MM.1S (cell line): ENCODE results near the gene SLC44A1.

ENCODE experiments used
- DNase-seq: peaks from one replicate; pipeline ENCODE4 v3.0.0-alpha.2; 2015
- H2AFZ ChIP-seq: fragments of 300-600 bp; sonication (generic); 2 replicates; pipeline ENCODE4 v1.6.0; 2016; ENCODE audit warnings: antibody characterized with exemption, low read length
- H3F3A ChIP-seq: fragments of 300-600 bp; sonication (generic); 2 replicates; pipeline ENCODE4 v1.6.1; 2016; ENCODE audit warnings: mild to moderate bottlenecking, antibody characterized with exemption, low read length, moderate library complexity, mixed read lengths; ENCODE audit not compliant: insufficient read depth
- H3K27ac ChIP-seq: fragments of 300-600 bp; sonication (generic); 2 replicates; pipeline ENCODE4 v1.5.1; 2016; ENCODE audit warnings: mild to moderate bottlenecking, low read length
- H3K27me3 ChIP-seq: fragments of 300-600 bp; sonication (generic); replicated peaks from 2 replicates; pipeline ENCODE4 v1.6.0; 2016; ENCODE audit warnings: low read length; ENCODE audit not compliant: insufficient read depth
- H3K36me3 ChIP-seq: fragments of 300-600 bp; sonication (generic); replicated peaks from 2 replicates; pipeline ENCODE4 v1.6.1; 2016; ENCODE audit warnings: mild to moderate bottlenecking, low read length, mixed read lengths; ENCODE audit not compliant: insufficient read depth
- H3K4me1 ChIP-seq: fragments of 300-600 bp; sonication (generic); 2 replicates; pipeline ENCODE4 v1.6.1; 2016; ENCODE audit warnings: low read length, mixed read lengths
- H3K4me2 ChIP-seq: fragments of 300-600 bp; sonication (generic); 2 replicates; pipeline ENCODE4 v1.6.0; 2016; ENCODE audit warnings: low read depth, low read length
- H3K4me3 ChIP-seq: fragments of 300-600 bp; sonication (generic); 2 replicates; pipeline ENCODE4 v1.5.1; 2016; ENCODE audit warnings: low read length, mixed read lengths
- H3K79me2 ChIP-seq: fragments of 300-600 bp; sonication (generic); 2 replicates; pipeline ENCODE4 v1.6.1; 2016; ENCODE audit warnings: mixed run types, low read length, mixed read lengths
- H3K9ac ChIP-seq: fragments of 300-600 bp; sonication (generic); 2 replicates; pipeline ENCODE4 v1.6.1; 2016; ENCODE audit warnings: low read length, mixed read lengths
- H3K9me2 ChIP-seq: fragments of 300-600 bp; sonication (generic); replicated peaks from 2 replicates; pipeline ENCODE4 v1.6.1; 2016; ENCODE audit warnings: mild to moderate bottlenecking, low read length, mixed read lengths; ENCODE audit not compliant: insufficient read depth
- H3K9me3 ChIP-seq: fragments of 300-600 bp; sonication (generic); replicated peaks from 2 replicates; pipeline ENCODE4 v1.6.1; 2016; ENCODE audit warnings: mild to moderate bottlenecking, low read length, mixed read lengths; ENCODE audit not compliant: insufficient read depth
- H4K20me1 ChIP-seq: fragments of 300-600 bp; sonication (generic); 2 replicates; pipeline ENCODE4 v1.6.1; 2016; ENCODE audit warnings: mild to moderate bottlenecking, low read length, moderate library complexity, mixed read lengths; ENCODE audit not compliant: insufficient read depth
- EZH2 ChIP-seq: fragments of 300-600 bp; sonication (generic); optimal IDR thresholded peaks from 2 replicates; pipeline ENCODE3; 2017; ENCODE audit warnings: low read depth, mild to moderate bottlenecking, antibody characterized with exemption, low read length, mixed read lengths
- EZH2phosphoT487 ChIP-seq: fragments of 300-600 bp; sonication (generic); IDR thresholded peaks from 2 replicates; pipeline ENCODE4 v1.6.1; 2018; ENCODE audit warnings: antibody characterized with exemption, low read length
- TF ChIP-seq, protein P1 (sequence below): fragments of 300-600 bp; sonication (generic); IDR thresholded peaks from 2 replicates; pipeline ENCODE4 v1.5.1; 2016; ENCODE audit warnings: antibody characterized with exemption, low read length, mixed read lengths

SLC44A1 gene

DNA sequence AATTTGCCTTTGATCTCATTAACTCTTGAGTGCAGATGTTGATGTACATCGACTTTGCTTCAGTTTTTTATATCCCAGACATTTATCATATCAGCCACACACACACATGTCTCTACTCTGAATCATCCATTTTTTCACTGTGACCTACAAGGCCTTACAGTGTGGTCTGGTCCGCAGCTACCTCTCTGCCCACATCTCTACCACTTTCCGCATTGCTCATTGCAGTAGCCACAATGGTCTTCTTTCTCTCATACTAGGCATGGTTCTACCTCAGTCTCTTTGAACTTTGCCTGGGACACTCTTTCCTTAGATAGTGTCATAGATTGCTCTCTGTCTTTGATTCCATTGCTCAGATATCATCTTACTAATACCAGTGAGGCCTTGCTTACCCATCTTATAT, 115.4 kb downstream of the SLC44A1 start:
- Histone ChIP-seq H2AFZ (no peak overlapping the region), H3K4me1 (peaks cover 76% of the 10 kb centered on the region), H3K79me2 (peaks cover 50% of the 10 kb centered on the region), H3K4me3 (no peak overlapping the region), H3K9me3 (no peaks in the 10 kb centered on the region), H3K36me3 (peaks cover 8% of the 10 kb centered on the region; the same call in 1 of the 2 replicates), H3K9me2 (no peaks in the 10 kb centered on the region), H3F3A (peaks cover 30% of the 10 kb centered on the region), H4K20me1 (no peaks in the 10 kb centered on the region), H3K4me2 (no peak overlapping the region), H3K27ac (no peak overlapping the region; the same call in 1 of the 2 replicates), H3K27me3 (no peaks in the 10 kb centered on the region), H3K9ac (no peak overlapping the region)
- TF ChIP-seq EZH2phosphoT487 (no peak), EZH2 (no peak)
- TF ChIP-seq, protein P1, sequence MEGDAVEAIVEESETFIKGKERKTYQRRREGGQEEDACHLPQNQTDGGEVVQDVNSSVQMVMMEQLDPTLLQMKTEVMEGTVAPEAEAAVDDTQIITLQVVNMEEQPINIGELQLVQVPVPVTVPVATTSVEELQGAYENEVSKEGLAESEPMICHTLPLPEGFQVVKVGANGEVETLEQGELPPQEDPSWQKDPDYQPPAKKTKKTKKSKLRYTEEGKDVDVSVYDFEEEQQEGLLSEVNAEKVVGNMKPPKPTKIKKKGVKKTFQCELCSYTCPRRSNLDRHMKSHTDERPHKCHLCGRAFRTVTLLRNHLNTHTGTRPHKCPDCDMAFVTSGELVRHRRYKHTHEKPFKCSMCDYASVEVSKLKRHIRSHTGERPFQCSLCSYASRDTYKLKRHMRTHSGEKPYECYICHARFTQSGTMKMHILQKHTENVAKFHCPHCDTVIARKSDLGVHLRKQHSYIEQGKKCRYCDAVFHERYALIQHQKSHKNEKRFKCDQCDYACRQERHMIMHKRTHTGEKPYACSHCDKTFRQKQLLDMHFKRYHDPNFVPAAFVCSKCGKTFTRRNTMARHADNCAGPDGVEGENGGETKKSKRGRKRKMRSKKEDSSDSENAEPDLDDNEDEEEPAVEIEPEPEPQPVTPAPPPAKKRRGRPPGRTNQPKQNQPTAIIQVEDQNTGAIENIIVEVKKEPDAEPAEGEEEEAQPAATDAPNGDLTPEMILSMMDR = no peak
- DNase-seq = no peak

DNA sequence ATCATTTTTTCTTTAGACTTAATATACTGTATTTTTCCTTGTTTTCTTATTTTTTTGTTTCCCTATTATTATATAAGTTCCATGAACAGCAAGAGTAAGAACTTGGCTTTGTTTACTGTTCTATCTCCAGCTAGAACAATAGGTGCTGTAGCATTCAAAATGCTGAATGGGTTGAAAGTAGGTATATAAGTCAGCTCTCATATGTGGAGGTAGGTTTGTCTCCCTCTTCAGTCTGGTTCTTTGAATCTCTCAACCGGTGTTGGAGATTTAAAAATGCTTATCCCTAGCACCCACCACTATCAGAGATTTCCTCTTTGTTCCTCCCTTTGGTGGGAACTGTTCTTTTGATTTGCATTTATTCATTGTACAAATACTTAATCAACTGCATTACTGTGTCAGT, 115.9 kb downstream of the SLC44A1 start:
- H3K4me2 ChIP-seq = no peak overlapping the region
- H3K36me3 ChIP-seq = peaks cover 8% of the 10 kb centered on the region; the same call in 1 of the 2 replicates
- no peak for TF ChIP-seq EZH2phosphoT487
- TF ChIP-seq, protein P1 = peak; percentile 29
- TF ChIP-seq EZH2 = no peak

DNA sequence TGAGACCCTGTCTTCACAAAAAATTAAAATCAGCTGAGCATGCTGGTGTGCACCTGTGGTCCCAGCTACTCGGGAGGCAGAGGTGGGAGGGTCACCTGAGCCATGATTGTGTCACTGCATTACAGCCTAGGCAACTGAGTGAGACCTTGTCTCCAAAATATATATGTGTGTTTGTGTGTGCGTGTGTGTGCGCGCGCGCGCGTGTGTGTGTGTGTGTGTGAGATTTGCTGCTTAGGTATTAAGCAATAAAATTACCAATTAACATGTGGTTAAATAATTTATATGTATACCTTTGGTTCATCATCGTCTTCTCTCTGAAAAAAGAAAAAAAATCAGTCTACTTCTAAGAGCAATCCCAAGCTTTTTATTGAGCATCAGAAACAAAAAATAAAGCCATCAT, 117.4 kb downstream of the SLC44A1 start:
- H3K36me3 ChIP-seq = peaks cover 8% of the 10 kb centered on the region; the same call in 1 of the 2 replicates
- H3F3A ChIP-seq = peaks cover 24% of the 10 kb centered on the region
- no peak overlapping the region for H2AFZ ChIP-seq
- no peak overlapping the region for H3K4me3 ChIP-seq
- H3K27ac ChIP-seq = peak overlapping the region; percentile 41; the same call in 1 of the 2 replicates
- TF ChIP-seq, protein P1 = no peak
- no peak for TF ChIP-seq EZH2
- TF ChIP-seq EZH2phosphoT487 = no peak
- DNase-seq = no peak
- no peaks in the 10 kb centered on the region for H3K9me3 ChIP-seq
- H3K4me2 ChIP-seq = peak overlapping the region; percentile 47; the same call in 1 of the 2 replicates
- H3K79me2 ChIP-seq = peaks cover 38% of the 10 kb centered on the region
- no peaks in the 10 kb centered on the region for H4K20me1 ChIP-seq
- peaks cover 56% of the 10 kb centered on the region for H3K4me1 ChIP-seq
- no peak overlapping the region for H3K9ac ChIP-seq
- H3K27me3 ChIP-seq = no peaks in the 10 kb centered on the region
- no peaks in the 10 kb centered on the region for H3K9me2 ChIP-seq

More for the DNA sequence above, 115.9 kb downstream of the SLC44A1 start:
- H3K79me2 ChIP-seq = peaks cover 47% of the 10 kb centered on the region
- no peak overlapping the region for H3K4me3 ChIP-seq
- H3F3A ChIP-seq = peaks cover 30% of the 10 kb centered on the region
- H3K9me2 ChIP-seq = no peaks in the 10 kb centered on the region
- H3K9ac ChIP-seq = no peak overlapping the region
- no peak overlapping the region for H2AFZ ChIP-seq
- no peaks in the 10 kb centered on the region for H3K9me3 ChIP-seq
- peaks cover 72% of the 10 kb centered on the region for H3K4me1 ChIP-seq
- no peaks in the 10 kb centered on the region for H3K27me3 ChIP-seq
- peak overlapping the region; percentile 21; the same call in 1 of the 2 replicates for H3K27ac ChIP-seq
- DNase-seq = no peak
- no peaks in the 10 kb centered on the region for H4K20me1 ChIP-seq
